HG02852 (cell line): ENCODE measurements around the gene ATP6V1E1.

Experiments
- ATAC-seq: cut with Tn5 transposase; IDR thresholded peaks from one replicate; pipeline ENCODE4 v1.9.1; 2021; ENCODE audit warnings: mild to moderate bottlenecking, moderate library complexity; ENCODE audit not compliant: unreplicated experiment

ATP6V1E1 gene

DNA sequence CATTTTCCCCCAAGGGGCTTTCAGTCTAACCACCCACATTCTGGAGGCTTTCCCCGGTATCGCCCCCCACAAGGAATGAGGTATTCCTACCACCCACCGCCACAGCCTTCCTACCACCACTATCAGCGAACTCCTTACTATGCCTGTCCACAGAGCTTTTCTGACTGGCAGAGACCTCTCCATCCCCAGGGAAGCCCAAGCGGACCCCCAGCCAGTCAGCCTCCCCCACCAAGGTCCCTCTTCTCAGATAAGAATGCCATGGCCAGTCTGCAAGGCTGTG, 79.9 kb downstream of the ATP6V1E1 start:
- no peak for ATAC-seq

DNA sequence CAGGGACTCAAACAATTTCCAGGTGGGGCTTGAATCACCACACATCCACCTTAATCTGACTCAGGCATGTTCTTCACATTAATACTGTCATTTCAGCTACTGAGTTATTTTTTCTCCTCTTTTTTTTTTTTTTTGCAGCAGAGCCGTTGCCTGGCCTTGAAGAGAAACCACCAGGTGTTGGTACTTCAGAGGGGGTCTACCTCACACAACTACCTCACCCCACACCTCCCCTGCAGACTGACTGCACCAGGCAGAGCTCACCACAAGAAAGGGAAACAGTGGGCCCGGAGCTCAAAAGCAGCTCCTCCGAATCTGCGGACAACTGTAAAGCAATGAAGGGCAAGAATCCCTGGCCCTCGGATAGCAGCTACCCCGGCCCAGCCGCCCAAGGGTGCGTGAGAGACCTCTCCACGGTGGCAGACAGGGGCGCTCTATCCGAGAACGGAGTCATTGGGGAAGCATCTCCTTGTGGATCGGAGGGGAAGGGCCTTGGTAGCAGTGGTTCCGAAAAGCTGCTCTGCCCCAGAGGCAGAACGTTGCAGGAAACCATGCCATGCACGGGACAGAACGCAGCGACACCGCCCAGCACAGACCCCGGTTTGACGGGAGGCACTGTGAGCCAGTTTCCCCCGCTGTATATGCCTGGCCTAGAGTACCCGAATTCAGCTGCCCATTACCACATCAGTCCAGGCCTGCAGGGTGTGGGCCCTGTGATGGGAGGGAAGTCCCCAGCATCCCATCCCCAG, 80.4 kb downstream of the ATP6V1E1 start:
- no peak for ATAC-seq

GRCh38 chr22:17542452-17542851, 86.1 kb downstream of the ATP6V1E1 start:
- ATAC-seq = no peak
